Measurements from ENCODE around the gene ZNF10. TPM values are rescaled to one million over a fixed set of nuclear protein-coding genes. Genes with fewer than 3 reads are reported as not detected.

Gene ZNF10
- total RNA-seq, 4 donors from 2014 or later: 2.2 to 8.8 (median 5.1) TPM

DNA sequence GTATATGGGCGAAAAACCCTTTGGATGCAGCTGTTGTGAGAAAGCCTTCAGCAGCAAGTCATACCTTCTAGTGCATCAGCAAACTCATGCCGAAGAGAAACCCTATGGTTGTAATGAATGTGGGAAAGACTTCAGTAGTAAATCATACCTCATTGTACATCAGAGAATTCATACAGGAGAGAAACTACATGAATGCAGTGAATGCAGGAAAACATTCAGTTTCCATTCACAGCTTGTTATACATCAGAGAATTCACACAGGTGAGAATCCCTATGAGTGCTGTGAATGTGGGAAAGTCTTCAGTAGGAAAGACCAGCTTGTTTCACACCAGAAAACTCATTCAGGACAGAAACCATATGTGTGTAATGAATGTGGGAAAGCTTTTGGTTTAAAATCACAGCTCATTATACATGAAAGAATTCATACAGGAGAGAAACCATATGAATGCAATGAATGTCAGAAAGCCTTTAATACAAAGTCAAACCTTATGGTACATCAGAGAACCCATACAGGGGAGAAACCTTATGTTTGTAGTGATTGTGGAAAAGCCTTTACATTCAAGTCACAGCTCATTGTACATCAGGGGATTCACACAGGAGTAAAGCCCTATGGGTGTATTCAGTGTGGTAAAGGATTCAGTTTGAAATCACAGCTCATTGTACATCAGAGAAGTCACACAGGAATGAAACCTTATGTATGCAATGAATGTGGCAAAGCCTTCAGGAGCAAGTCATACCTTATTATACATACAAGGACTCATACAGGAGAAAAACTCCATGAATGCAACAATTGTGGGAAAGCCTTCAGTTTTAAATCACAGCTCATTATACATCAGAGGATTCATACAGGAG is 72.3 kb downstream of the ZNF10 start:
- DNase-seq (ENCODE audit: low spot score in 2 of 2): no peak
- intact Hi-C loops (cut with DNase I; ENCODE audit: low total_unique reads): no loop called here
- WGBS, 2 donors: 97% methylated on average over 2 of the region's 2 CpGs
- no peak overlapping the region for H3K4me3 ChIP-seq (ENCODE audit: low read depth, poor library complexity, severe bottlenecking)
- TF ChIP-seq POLR2A (IDR thresholded peaks at IDR 0.05): no peak
- TF ChIP-seq, protein P1, sequence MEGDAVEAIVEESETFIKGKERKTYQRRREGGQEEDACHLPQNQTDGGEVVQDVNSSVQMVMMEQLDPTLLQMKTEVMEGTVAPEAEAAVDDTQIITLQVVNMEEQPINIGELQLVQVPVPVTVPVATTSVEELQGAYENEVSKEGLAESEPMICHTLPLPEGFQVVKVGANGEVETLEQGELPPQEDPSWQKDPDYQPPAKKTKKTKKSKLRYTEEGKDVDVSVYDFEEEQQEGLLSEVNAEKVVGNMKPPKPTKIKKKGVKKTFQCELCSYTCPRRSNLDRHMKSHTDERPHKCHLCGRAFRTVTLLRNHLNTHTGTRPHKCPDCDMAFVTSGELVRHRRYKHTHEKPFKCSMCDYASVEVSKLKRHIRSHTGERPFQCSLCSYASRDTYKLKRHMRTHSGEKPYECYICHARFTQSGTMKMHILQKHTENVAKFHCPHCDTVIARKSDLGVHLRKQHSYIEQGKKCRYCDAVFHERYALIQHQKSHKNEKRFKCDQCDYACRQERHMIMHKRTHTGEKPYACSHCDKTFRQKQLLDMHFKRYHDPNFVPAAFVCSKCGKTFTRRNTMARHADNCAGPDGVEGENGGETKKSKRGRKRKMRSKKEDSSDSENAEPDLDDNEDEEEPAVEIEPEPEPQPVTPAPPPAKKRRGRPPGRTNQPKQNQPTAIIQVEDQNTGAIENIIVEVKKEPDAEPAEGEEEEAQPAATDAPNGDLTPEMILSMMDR (IDR thresholded peaks at IDR 0.05): no peak

DNA sequence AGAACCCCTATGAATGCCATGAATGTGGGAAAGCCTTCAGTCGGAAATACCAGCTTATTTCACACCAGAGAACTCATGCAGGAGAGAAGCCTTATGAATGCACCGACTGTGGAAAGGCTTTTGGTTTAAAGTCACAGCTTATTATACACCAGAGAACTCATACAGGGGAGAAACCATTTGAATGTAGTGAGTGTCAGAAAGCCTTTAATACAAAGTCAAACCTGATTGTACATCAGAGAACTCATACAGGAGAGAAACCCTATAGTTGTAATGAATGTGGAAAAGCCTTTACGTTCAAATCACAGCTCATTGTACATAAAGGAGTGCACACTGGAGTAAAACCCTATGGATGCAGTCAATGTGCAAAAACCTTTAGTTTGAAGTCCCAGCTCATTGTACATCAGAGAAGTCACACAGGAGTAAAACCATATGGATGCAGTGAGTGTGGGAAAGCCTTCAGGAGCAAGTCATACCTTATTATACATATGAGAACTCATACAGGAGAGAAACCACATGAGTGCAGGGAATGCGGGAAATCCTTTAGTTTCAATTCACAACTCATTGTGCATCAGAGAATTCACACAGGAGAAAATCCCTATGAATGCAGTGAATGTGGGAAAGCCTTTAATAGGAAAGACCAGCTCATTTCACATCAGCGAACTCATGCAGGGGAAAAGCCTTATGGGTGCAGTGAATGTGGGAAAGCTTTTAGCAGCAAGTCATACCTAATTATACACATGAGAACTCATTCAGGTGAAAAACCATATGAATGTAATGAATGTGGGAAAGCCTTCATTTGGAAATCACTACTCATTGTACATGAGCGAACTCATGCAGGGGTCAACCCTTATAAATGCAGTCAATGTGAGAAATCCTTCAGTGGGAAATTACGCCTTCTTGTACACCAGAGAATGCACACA is 73.2 kb downstream of the ZNF10 start:
- no peak for DNase-seq (ENCODE audit: low spot score in 2 of 2)
- H3K4me3 ChIP-seq (ENCODE audit: low read depth, poor library complexity, severe bottlenecking): no peak overlapping the region
- intact Hi-C loops (cut with DNase I; ENCODE audit: low total_unique reads): no loop called here

DNA sequence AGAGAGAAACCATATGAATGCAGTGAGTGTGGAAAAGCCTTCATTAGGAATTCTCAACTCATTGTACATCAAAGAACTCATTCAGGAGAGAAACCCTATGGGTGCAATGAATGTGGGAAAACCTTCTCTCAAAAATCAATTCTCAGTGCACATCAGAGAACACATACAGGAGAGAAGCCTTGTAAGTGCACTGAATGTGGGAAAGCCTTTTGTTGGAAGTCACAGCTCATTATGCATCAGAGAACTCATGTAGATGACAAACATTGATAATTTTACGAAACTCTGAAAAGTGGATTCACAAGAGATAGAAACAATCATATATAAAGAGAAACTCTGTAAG is 73.8 kb downstream of the ZNF10 start:
- no peak overlapping the region for H3K4me3 ChIP-seq (ENCODE audit: low read depth, poor library complexity, severe bottlenecking)

More for the DNA sequence above, 73.2 kb downstream of the ZNF10 start:
- WGBS, 2 donors: 93 to 97% methylated on average over 7 of the region's 7 CpGs
- TF ChIP-seq, protein P1 (IDR thresholded peaks at IDR 0.05): no peak
- no peak for TF ChIP-seq POLR2A (IDR thresholded peaks at IDR 0.05)

DNA sequence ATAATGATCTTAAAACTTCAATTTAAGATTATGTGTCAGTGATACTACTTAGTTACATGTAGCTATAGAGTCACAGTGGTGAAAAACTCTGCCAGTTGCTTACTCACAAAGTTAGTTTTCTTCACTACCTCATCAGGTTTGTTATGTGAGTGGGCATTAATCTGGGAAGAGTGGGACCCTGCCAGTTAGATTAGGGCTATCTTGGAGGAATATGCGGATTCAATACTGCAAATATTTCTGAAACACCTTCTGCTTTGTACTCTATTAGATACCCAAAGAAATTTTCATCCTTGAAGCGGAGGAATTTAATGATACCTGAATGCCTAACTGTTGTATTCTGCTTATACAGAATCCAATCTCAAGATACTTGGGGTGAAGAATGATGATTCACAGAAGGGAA is 76.0 kb downstream of the ZNF10 start:
- TF ChIP-seq, protein P1 (IDR thresholded peaks at IDR 0.05): no peak
- TF ChIP-seq POLR2A (IDR thresholded peaks at IDR 0.05): no peak
- WGBS, 2 donors: 97% methylated on average over 2 of the region's 2 CpGs
- DNase-seq (ENCODE audit: low spot score in 2 of 2): no peak
- H3K4me3 ChIP-seq (ENCODE audit: low read depth, poor library complexity, severe bottlenecking): no peak overlapping the region
- intact Hi-C loops (cut with DNase I; ENCODE audit: low total_unique reads): no loop called here

More for the DNA sequence above, 73.8 kb downstream of the ZNF10 start:
- intact Hi-C loops (cut with DNase I; ENCODE audit: low total_unique reads): no loop called here
- DNase-seq (ENCODE audit: low spot score in 2 of 2): no peak
- WGBS, 2 donors: 93 to 97% methylated on average over 1 of the region's 1 CpG
- no peak for TF ChIP-seq POLR2A (IDR thresholded peaks at IDR 0.05)
- TF ChIP-seq, protein P1 (IDR thresholded peaks at IDR 0.05): no peak

Other genes with a start within 250 kb of the ZNF10 start
- gene CHFR, start 243.0 kb upstream of the ZNF10 start, total RNA-seq: 10 to 100 TPM; 27.2 to 34.7 (median 30.6) TPM
- gene ZNF605, start 174.3 kb upstream of the ZNF10 start, total RNA-seq: 1 to 10 TPM; 4.9 to 7.7 (median 5.6) TPM
- 10 to 100 TPM in 3 of 4 donors, 1 to 10 TPM in 1; 5.7 to 16.8 (median 14.1) TPM for gene ZNF26, start 144.3 kb upstream of the ZNF10 start, total RNA-seq
- 10 to 100 TPM; 15.7 to 18.9 (median 16.4) TPM for gene ZNF84, start 93.1 kb upstream of the ZNF10 start, total RNA-seq
- 10 to 100 TPM; 10.3 to 21.5 (median 18.5) TPM for gene ZNF140, start 49.7 kb upstream of the ZNF10 start, total RNA-seq
- gene ZNF891, start 353 bp upstream of the ZNF10 start, total RNA-seq: 1 to 10 TPM; 1.0 to 1.6 (median 1.4) TPM
- 10 to 100 TPM in 3 of 4 donors, 1 to 10 TPM in 1; 7.1 to 24.6 (median 15.4) TPM for gene ZNF268, start 50.9 kb downstream of the ZNF10 start, total RNA-seq
- not detected for gene ANHX, start 105.2 kb downstream of the ZNF10 start, total RNA-seq